Effector memory CD8-positive, alpha-beta T cell (primary cell): ENCODE results near the gene SLC9A9.

Experiments used
- ATAC-seq: fragments of 150-1000 bp; cut with Tn5 transposase; replicated peaks from 2 replicates; pipeline ENCODE4 v1.10.0; 2021; ENCODE audit warnings: mild to moderate bottlenecking, moderate library complexity
- DNase-seq, 3 experiments: peaks; one replicate each; pipeline ENCODE4 v3.0.0; 2021
- H3K27ac Mint-ChIP-seq, 2 donors: one replicate each; pipeline ENCODE4 v1.8.0; 2022; ENCODE audit warnings: mild to moderate bottlenecking in 2 of 2, mixed read lengths in 2 of 2, moderate library complexity in 2 of 2
- H3K27me3 Mint-ChIP-seq, 2 donors: one replicate each; pipeline ENCODE4 v1.8.0; 2022; ENCODE audit warnings: mixed read lengths in 2 of 2
- H3K36me3 Mint-ChIP-seq: one replicate; pipeline ENCODE4 v1.8.0; 2022; ENCODE audit warnings: mild to moderate bottlenecking, moderate library complexity, mixed read lengths; ENCODE audit not compliant: insufficient read depth
- H3K4me1 Mint-ChIP-seq, 2 donors: one replicate each; pipeline ENCODE4 v1.8.0; 2022; ENCODE audit warnings: low read depth in 2 of 2, mixed read lengths in 2 of 2
- H3K4me3 Mint-ChIP-seq, 2 donors: one replicate each; pipeline ENCODE4 v1.8.0; 2022; ENCODE audit warnings: mild to moderate bottlenecking in 2 of 2, mixed read lengths in 2 of 2, moderate library complexity in 2 of 2
- H3K9me3 Mint-ChIP-seq, 2 donors: one replicate each; pipeline ENCODE4 v1.8.0; 2022; ENCODE audit warnings: mixed read lengths in 2 of 2

SLC9A9 gene

DNA sequence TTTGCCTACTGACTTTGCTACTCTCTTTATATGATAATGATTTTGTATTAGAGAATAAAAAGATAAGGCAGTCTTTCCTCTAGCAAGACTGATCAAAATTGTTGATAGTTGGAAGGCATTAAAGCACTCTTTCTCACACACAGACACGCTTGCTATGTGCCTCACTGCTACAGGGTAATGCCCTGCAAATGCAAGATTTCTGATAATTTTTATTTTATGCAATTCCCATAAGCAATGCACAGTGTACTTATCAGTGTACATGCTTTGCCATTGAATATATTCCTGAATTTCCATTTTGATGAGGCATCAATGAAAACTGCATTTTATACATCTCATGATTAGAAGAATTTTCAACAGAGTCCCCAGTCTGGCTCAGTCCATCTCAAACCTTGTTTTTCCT is 465.5 kb downstream of the SLC9A9 start:
- no peak overlapping the region for H3K4me3 Mint-ChIP-seq
- no peak for DNase-seq
- H3K27me3 Mint-ChIP-seq: no peaks in the 10 kb centered on the region
- no peaks in the 10 kb centered on the region for H3K9me3 Mint-ChIP-seq
- H3K27ac Mint-ChIP-seq: no peak overlapping the region
- no peaks in the 10 kb centered on the region for H3K36me3 Mint-ChIP-seq
- H3K4me1 Mint-ChIP-seq: no peaks in the 10 kb centered on the region
- ATAC-seq: no peak

DNA sequence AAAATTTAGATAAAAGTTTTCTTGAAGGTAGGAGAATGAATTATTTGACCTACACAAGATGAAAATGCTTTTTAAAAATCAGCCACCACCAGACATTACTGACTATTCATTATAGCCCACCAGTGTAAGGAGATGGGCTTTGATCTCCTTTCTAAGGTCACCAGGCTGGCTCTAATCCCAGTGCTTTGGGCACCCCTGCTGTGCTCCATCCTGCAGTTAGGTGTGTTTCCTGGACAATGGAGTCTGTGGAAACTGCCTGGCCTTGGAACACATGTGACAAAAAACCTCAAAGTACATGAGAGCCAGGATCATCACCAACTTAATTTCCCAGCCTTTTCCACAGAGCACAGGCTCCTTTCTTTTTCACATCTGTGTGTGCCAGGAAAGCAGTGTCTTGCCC is 467.8 kb downstream of the SLC9A9 start:
- Mint-ChIP-seq H3K4me3 (no peak overlapping the region), H3K27ac (no peak overlapping the region), H3K9me3 (no peaks in the 10 kb centered on the region), H3K36me3 (no peaks in the 10 kb centered on the region), H3K4me1 (no peaks in the 10 kb centered on the region), H3K27me3 (no peaks in the 10 kb centered on the region)
- DNase-seq (no peak), ATAC-seq (no peak)

DNA sequence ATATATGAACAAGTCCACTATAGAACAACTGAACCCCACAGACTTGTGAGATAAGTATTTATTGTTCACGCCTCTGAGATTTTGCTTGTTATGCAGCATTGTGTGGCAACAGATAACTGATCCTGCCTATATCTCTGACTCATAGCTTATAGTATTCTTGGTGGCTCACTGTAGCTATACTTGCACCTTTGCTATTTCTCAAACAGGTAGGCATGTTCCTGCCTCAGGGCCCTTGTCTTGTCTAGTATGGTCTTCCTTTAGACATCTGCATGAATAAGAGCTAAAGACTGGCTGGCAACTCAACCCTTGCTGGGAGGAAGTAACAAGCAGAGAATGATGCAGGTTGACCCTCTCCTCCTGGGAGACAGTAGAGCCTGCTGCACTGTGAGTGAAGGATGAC is 472.6 kb downstream of the SLC9A9 start:
- ATAC-seq (no peak), DNase-seq (no peak)
- Mint-ChIP-seq H3K4me3 (no peak overlapping the region), H3K4me1 (no peaks in the 10 kb centered on the region), H3K27ac (no peak overlapping the region), H3K36me3 (no peaks in the 10 kb centered on the region), H3K27me3 (no peaks in the 10 kb centered on the region), H3K9me3 (no peaks in the 10 kb centered on the region)

- no peaks in the 10 kb centered on the region for H3K27me3 Mint-ChIP-seq
- H3K4me1 Mint-ChIP-seq: no peaks in the 10 kb centered on the region
- DNase-seq (no peak), ATAC-seq (no peak)
- H3K4me3 Mint-ChIP-seq: no peak overlapping the region
- no peaks in the 10 kb centered on the region for H3K36me3 Mint-ChIP-seq
- no peak overlapping the region for H3K27ac Mint-ChIP-seq
- no peaks in the 10 kb centered on the region for H3K9me3 Mint-ChIP-seq
Observed at GRCh38 chr3:143367171-143367570, 481.1 kb downstream of the SLC9A9 start.

- no peak for ATAC-seq
- no peak overlapping the region for H3K27ac Mint-ChIP-seq
Observed at GRCh38 chr3:143366672-143367071, 481.6 kb downstream of the SLC9A9 start.

DNA sequence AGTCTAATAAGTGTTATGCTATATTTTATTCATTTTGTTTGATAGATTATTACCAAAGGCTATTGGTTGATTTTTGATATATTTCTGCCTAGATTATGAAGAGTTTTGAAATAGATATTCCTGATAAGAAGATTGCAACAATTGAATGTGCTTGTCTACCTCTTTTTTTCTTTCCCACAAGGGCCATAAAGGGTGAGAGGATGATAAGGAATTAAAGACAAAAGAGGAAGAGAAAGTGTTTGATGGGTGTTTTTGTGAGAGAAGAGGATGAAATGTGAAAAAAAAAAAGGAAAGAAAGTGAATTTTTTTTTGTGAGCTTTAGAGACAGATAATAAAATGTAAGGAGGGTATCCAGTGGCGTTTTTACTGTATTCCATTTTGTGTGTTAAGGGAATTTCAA is 484.3 kb downstream of the SLC9A9 start:
- no peaks in the 10 kb centered on the region for H3K27me3 Mint-ChIP-seq
- ATAC-seq (no peak), DNase-seq (no peak)
- no peak overlapping the region for H3K27ac Mint-ChIP-seq
- H3K9me3 Mint-ChIP-seq: no peaks in the 10 kb centered on the region
- no peaks in the 10 kb centered on the region for H3K4me1 Mint-ChIP-seq
- H3K4me3 Mint-ChIP-seq: no peak overlapping the region
- no peaks in the 10 kb centered on the region for H3K36me3 Mint-ChIP-seq

More at GRCh38 chr3:143366672-143367071, 481.6 kb downstream of the SLC9A9 start:
- no peak overlapping the region for H3K4me3 Mint-ChIP-seq
- H3K4me1 Mint-ChIP-seq: no peaks in the 10 kb centered on the region
- H3K27me3 Mint-ChIP-seq: no peaks in the 10 kb centered on the region
- no peaks in the 10 kb centered on the region for H3K36me3 Mint-ChIP-seq
- H3K9me3 Mint-ChIP-seq: no peaks in the 10 kb centered on the region
- no peak for DNase-seq

DNA sequence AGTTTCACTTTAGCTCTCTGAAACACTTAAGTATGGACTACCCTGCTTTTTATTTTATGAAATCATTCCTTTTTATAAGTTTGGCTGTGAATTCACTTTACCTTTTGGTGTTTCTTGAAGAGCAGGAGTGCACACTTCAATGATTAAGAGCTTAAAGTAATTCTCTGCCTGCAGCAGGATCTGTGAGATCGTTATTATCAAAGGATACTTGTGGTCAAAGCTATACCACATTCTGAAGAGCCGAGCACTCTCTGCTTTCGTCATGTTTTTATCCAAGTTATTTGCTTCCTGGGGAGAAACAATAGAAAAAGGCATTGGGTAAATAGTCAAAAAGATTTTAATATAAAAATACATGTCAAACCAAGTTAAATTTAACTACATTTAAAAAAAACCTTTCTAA is 485.0 kb downstream of the SLC9A9 start:
- H3K9me3 Mint-ChIP-seq: no peaks in the 10 kb centered on the region
- H3K27ac Mint-ChIP-seq: no peak overlapping the region
- H3K27me3 Mint-ChIP-seq: no peaks in the 10 kb centered on the region
- H3K4me3 Mint-ChIP-seq: no peak overlapping the region
- H3K4me1 Mint-ChIP-seq: no peaks in the 10 kb centered on the region
- H3K36me3 Mint-ChIP-seq: no peaks in the 10 kb centered on the region
- DNase-seq: no peak
- ATAC-seq: no peak

GRCh38 chr3:143362115-143362991 is 485.9 kb downstream of the SLC9A9 start:
- DNase-seq (no peak), ATAC-seq (no peak)
- H3K9me3 Mint-ChIP-seq: no peaks in the 10 kb centered on the region
- no peak overlapping the region for H3K4me3 Mint-ChIP-seq
- H3K4me1 Mint-ChIP-seq: no peaks in the 10 kb centered on the region
- no peaks in the 10 kb centered on the region for H3K36me3 Mint-ChIP-seq
- no peaks in the 10 kb centered on the region for H3K27me3 Mint-ChIP-seq
- peak overlapping the region in 1 of 2 donors; percentile 5 for H3K27ac Mint-ChIP-seq

DNA sequence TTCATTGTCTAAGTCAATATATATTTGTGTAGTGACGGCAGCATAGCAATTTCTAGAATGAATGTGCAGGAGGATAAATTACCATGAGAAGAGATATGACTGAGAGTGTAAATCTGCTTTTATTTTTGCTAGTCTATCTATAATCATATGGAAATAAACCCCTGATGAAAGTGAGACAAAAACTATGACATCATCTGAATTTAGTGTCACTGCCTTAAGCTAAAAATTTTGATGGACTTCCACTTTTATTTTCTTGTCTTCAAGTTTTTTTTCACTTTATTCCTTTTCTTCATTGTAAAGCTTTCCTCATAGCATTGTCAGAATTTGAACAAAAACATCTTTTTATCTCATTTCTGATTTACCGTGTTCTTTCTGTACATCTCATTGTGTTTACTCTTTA is 486.7 kb downstream of the SLC9A9 start:
- Mint-ChIP-seq H3K36me3 (no peaks in the 10 kb centered on the region), H3K27ac (no peak overlapping the region), H3K4me3 (no peak overlapping the region), H3K4me1 (no peaks in the 10 kb centered on the region), H3K27me3 (no peaks in the 10 kb centered on the region), H3K9me3 (no peaks in the 10 kb centered on the region)
- DNase-seq (no peak), ATAC-seq (no peak)

GRCh38 chr3:143360244-143360643 is 488.0 kb downstream of the SLC9A9 start:
- DNase-seq (no peak), ATAC-seq (no peak)
- Mint-ChIP-seq H3K9me3 (no peaks in the 10 kb centered on the region), H3K27ac (no peak overlapping the region), H3K4me3 (no peak overlapping the region), H3K27me3 (no peaks in the 10 kb centered on the region), H3K4me1 (no peaks in the 10 kb centered on the region), H3K36me3 (no peaks in the 10 kb centered on the region)

DNA sequence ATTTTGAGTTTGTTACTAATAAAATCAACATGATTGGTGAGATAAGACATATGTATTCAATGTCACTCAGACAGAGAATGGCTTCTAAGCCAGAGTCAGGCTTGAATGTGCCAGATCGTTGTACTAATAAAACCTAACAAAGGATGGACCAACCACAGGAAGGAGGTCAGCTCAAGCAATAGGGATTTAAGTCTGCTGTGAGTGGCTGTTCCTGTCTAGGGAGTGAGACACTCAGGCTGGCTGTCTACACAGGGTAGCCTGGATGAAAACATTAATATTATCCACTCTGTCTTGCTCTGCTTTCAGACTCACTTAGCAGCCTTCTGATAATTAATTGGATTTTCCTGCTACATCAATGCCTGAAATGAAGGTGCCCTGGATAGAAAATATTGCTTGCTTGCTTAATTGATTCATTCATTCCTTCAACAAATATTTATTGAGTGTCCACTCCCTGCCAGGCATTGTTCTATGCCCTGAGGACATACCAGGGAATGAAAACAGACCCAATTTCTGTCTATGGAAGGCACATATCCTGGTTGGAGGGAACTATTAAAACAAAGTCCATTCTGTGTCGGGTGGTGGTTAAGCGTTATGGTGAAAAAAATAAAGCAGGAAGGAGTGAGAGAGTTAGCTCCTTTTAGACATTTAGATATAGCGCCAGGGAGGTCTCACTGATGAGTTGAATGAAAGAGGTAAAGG is 489.3 kb downstream of the SLC9A9 start:
- H3K27ac Mint-ChIP-seq: no peak overlapping the region
- ATAC-seq (no peak), DNase-seq (no peak)
- no peak overlapping the region for H3K4me3 Mint-ChIP-seq
- no peaks in the 10 kb centered on the region for H3K9me3 Mint-ChIP-seq
- no peaks in the 10 kb centered on the region for H3K36me3 Mint-ChIP-seq
- H3K4me1 Mint-ChIP-seq: no peaks in the 10 kb centered on the region
- no peaks in the 10 kb centered on the region for H3K27me3 Mint-ChIP-seq

DNA sequence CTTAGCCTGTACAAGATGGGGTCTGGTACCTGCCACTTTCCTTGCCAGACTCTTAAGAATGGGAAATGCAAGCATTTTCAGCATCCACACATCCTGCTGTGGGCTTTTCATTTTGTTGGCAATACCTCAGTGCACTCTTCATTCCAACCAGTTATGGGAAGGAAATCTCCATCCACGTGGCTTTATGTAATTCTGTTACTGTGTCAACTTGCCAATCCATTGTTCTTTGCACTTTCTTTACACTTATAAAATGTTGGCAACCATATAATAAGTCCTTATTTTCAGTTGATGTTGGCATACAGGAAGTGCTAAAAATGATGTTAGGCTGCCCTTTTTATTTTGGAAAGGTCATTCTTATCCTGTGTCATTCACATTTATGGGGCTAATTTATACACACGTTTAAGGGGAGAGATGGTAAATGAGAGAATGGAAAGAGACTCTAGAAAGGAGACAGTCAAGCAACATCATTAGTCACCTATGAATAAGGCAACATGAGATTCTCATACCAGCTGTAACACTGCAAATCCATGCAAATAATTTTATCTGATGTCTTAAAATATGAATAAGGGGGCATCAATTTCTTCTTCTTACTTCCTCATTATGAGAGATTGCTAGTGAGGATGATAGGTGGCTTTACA is 490.0 kb downstream of the SLC9A9 start:
- Mint-ChIP-seq H3K4me3 (no peak overlapping the region), H3K36me3 (no peaks in the 10 kb centered on the region), H3K9me3 (no peaks in the 10 kb centered on the region), H3K27ac (no peak overlapping the region), H3K27me3 (no peaks in the 10 kb centered on the region), H3K4me1 (no peaks in the 10 kb centered on the region)
- DNase-seq (no peak), ATAC-seq (no peak)

DNA sequence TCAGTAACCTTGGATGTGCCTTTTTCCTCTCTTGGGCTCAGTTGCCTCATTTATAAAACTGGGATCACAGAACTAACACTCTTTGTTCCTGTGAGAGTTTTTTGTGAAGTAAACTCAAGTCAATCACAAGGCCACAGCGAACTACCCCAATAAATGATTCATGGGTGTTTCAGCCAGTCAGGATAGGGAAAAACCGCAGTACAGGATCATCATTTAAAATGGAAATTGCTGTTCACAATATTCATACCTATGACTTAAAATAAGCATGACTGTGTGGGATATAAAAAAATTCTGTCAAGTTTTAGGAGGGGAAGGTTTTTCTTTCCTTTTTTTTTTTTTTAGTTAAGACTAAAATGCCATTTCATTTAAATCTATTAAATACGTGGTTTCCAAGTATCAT is 490.6 kb downstream of the SLC9A9 start:
- ATAC-seq: no peak
- Mint-ChIP-seq H3K27me3 (no peaks in the 10 kb centered on the region), H3K4me1 (no peaks in the 10 kb centered on the region), H3K36me3 (no peaks in the 10 kb centered on the region), H3K9me3 (no peaks in the 10 kb centered on the region), H3K27ac (no peak overlapping the region), H3K4me3 (no peak overlapping the region)
- no peak for DNase-seq

DNA sequence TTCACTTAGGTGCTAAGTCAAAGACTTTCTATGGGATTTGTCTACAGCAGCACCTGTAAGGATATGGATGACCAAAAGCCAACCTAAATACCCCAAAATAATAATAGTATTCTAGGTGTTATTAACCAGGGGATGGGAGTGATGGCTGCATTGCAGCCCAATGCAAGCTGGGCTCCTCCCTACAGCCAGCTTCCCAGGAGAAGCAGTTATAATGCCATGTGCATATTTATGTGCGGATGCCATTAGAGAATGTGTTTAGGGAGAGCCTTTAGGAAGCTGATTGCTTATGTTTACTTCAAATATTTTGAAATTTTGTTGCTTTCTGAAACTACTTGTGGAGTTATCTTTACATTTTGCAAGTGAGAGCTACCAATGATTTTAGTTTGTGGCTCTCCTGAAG is 491.4 kb downstream of the SLC9A9 start:
- Mint-ChIP-seq H3K4me3 (no peak overlapping the region), H3K27ac (no peak overlapping the region), H3K27me3 (no peaks in the 10 kb centered on the region), H3K36me3 (no peaks in the 10 kb centered on the region), H3K4me1 (no peaks in the 10 kb centered on the region), H3K9me3 (no peaks in the 10 kb centered on the region)
- ATAC-seq (no peak), DNase-seq (no peak)
